Neural progenitor cell (in vitro differentiated cells): ENCODE data around the gene ASIC3. TPM values are rescaled to one million over a fixed set of nuclear protein-coding genes. Genes with fewer than 3 reads are reported as not detected.

ENCODE experiments used
- DNase-seq: peaks from one replicate; pipeline ENCODE4 v3.0.0-alpha.2; 2016; ENCODE audit warnings: low spot score
- H2AFZ ChIP-seq: fragments of 200-600 bp; sonication (generic); replicated peaks from 2 replicates; pipeline ENCODE4 v1.6.1; 2016; ENCODE audit warnings: antibody characterized with exemption
- H3F3A ChIP-seq: fragments of 200-600 bp; sonication (generic); 2 replicates; pipeline ENCODE4 v1.6.1; 2016; ENCODE audit warnings: antibody characterized with exemption, low read depth
- H3K27ac ChIP-seq: fragments of 200-600 bp; sonication (generic); 2 replicates; pipeline ENCODE4 v1.5.1; 2016; ENCODE audit warnings: mild to moderate bottlenecking
- H3K27me3 ChIP-seq: fragments of 200-600 bp; sonication (generic); 2 replicates; pipeline ENCODE4 v1.6.1; 2016; ENCODE audit warnings: mild to moderate bottlenecking, moderate library complexity
- H3K36me3 ChIP-seq: fragments of 200-600 bp; sonication (generic); 2 replicates; pipeline ENCODE4 v1.5.1; 2016
- H3K4me1 ChIP-seq: fragments of 200-600 bp; sonication (generic); 2 replicates; pipeline ENCODE4 v1.6.1; 2016; ENCODE audit warnings: mixed run types
- H3K4me2 ChIP-seq: fragments of 200-600 bp; sonication (generic); 2 replicates; pipeline ENCODE4 v1.6.1; 2016
- H3K4me3 ChIP-seq: fragments of 200-600 bp; sonication (generic); 2 replicates; pipeline ENCODE4 v1.5.1; 2016
- H3K79me2 ChIP-seq: fragments of 200-600 bp; sonication (generic); 2 replicates; pipeline ENCODE4 v1.6.1; 2016; ENCODE audit warnings: low read depth
- H3K9ac ChIP-seq: fragments of 200-600 bp; sonication (generic); 2 replicates; pipeline ENCODE4 v1.6.1; 2016
- H3K9me3 ChIP-seq: fragments of 200-600 bp; sonication (generic); 2 replicates; pipeline ENCODE4 v1.5.1; 2016; ENCODE audit warnings: low read depth
- H4K20me1 ChIP-seq: fragments of 200-600 bp; sonication (generic); 2 replicates; pipeline ENCODE4 v1.6.1; 2016; ENCODE audit warnings: low read depth
- H3K27ac Mint-ChIP-seq: 3 replicates; pipeline ENCODE4 v1.8.0; 2021; ENCODE audit warnings: mixed read lengths
- H3K27me3 Mint-ChIP-seq: 2 replicates; pipeline ENCODE4 v1.8.0; 2022; ENCODE audit warnings: low read depth, mild to moderate bottlenecking, inconsistent platforms, moderate library complexity, mixed read lengths; ENCODE audit not compliant: insufficient read depth
- H3K36me3 Mint-ChIP-seq: 3 replicates; pipeline ENCODE4 v1.8.0; 2021; ENCODE audit warnings: mixed read lengths
- H3K4me1 Mint-ChIP-seq: 3 replicates; pipeline ENCODE4 v1.8.0; 2021; ENCODE audit warnings: mixed read lengths
- H3K4me3 Mint-ChIP-seq: 3 replicates; pipeline ENCODE4 v1.8.0; 2021; ENCODE audit warnings: mild to moderate bottlenecking, moderate library complexity, mixed read lengths
- H3K9me3 Mint-ChIP-seq: 3 replicates; pipeline ENCODE4 v1.8.0; 2020; ENCODE audit warnings: mixed read lengths
- EZH2 ChIP-seq: fragments of 200-600 bp; sonication (generic); IDR thresholded peaks from 2 replicates; pipeline ENCODE4 v1.6.1; 2017; ENCODE audit warnings: antibody characterized with exemption, mild to moderate bottlenecking, moderate library complexity
- EZH2phosphoT487 ChIP-seq: fragments of 200-600 bp; sonication (generic); IDR thresholded peaks from 2 replicates; pipeline ENCODE4 v1.6.1; 2017; ENCODE audit warnings: antibody characterized with exemption
- total RNA-seq: library from RNA; depleted of rRNA; stranded (reverse); fragments of >200 nt; gene quantifications from 2 replicates; pipeline ENCODE4 v1.2.3, GENCODE V29; 2015; ENCODE audit warnings: low replicate concordance
- TF ChIP-seq, protein P1 (sequence below): fragments of 200-600 bp; sonication (generic); IDR thresholded peaks from 2 replicates; pipeline ENCODE4 v1.5.1; 2017; ENCODE audit warnings: antibody characterized with exemption, mild to moderate bottlenecking

Gene ASIC3
- total RNA-seq, 1 donor from 2014 or later, result not detected

- H3K4me1 ChIP-seq, result no peaks in the 10 kb centered on the region
- no peaks in the 10 kb centered on the region for H3F3A ChIP-seq
- DNase-seq, result no peak
- Mint-ChIP-seq H3K27ac (no peak overlapping the region), H3K36me3 (peaks cover 4% of the 10 kb centered on the region), H3K27me3 (peaks cover 2% of the 10 kb centered on the region), H3K4me3 (no peak overlapping the region), H3K4me1 (peaks cover 12% of the 10 kb centered on the region), H3K9me3 (no peaks in the 10 kb centered on the region)
- H2AFZ ChIP-seq, result no peak overlapping the region
- H3K27ac ChIP-seq, result no peak overlapping the region
- no peaks in the 10 kb centered on the region for H4K20me1 ChIP-seq
- H3K9ac ChIP-seq, result no peak overlapping the region
- H3K9me3 ChIP-seq, result no peaks in the 10 kb centered on the region
- no peaks in the 10 kb centered on the region for H3K27me3 ChIP-seq
- no peak for TF ChIP-seq EZH2phosphoT487
- no peak for TF ChIP-seq EZH2
- TF ChIP-seq, protein P1, sequence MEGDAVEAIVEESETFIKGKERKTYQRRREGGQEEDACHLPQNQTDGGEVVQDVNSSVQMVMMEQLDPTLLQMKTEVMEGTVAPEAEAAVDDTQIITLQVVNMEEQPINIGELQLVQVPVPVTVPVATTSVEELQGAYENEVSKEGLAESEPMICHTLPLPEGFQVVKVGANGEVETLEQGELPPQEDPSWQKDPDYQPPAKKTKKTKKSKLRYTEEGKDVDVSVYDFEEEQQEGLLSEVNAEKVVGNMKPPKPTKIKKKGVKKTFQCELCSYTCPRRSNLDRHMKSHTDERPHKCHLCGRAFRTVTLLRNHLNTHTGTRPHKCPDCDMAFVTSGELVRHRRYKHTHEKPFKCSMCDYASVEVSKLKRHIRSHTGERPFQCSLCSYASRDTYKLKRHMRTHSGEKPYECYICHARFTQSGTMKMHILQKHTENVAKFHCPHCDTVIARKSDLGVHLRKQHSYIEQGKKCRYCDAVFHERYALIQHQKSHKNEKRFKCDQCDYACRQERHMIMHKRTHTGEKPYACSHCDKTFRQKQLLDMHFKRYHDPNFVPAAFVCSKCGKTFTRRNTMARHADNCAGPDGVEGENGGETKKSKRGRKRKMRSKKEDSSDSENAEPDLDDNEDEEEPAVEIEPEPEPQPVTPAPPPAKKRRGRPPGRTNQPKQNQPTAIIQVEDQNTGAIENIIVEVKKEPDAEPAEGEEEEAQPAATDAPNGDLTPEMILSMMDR, result no peak
- no peak overlapping the region for H3K4me2 ChIP-seq
- H3K36me3 ChIP-seq, result no peaks in the 10 kb centered on the region
- H3K4me3 ChIP-seq, result no peak overlapping the region
- no peaks in the 10 kb centered on the region for H3K79me2 ChIP-seq
These were observed 13.2 kb upstream of the ASIC3 start for GRCh38 chr7:151035026-151035717.

GRCh38 chr7:151035902-151036301 is 12.4 kb upstream of the ASIC3 start:
- H3K36me3 Mint-ChIP-seq, result peaks cover 4% of the 10 kb centered on the region
- Histone ChIP-seq H3K9ac (no peak overlapping the region), H3K27me3 (no peaks in the 10 kb centered on the region), H3K27ac (no peak overlapping the region), H4K20me1 (no peaks in the 10 kb centered on the region), H3K79me2 (no peaks in the 10 kb centered on the region), H3K36me3 (no peaks in the 10 kb centered on the region), H3K9me3 (no peaks in the 10 kb centered on the region), H2AFZ (no peak overlapping the region), H3K4me2 (no peak overlapping the region), H3K4me3 (no peak overlapping the region), H3K4me1 (no peaks in the 10 kb centered on the region), H3F3A (no peaks in the 10 kb centered on the region)
- no peaks in the 10 kb centered on the region for H3K9me3 Mint-ChIP-seq
- TF ChIP-seq EZH2, result no peak
- no peak for TF ChIP-seq EZH2phosphoT487
- TF ChIP-seq, protein P1, result no peak
- H3K4me1 Mint-ChIP-seq, result peaks cover 12% of the 10 kb centered on the region
- peaks cover 2% of the 10 kb centered on the region for H3K27me3 Mint-ChIP-seq
- no peak overlapping the region for H3K27ac Mint-ChIP-seq
- no peak for DNase-seq
- H3K4me3 Mint-ChIP-seq, result no peak overlapping the region

GRCh38 chr7:151038951-151039849 is 9.1 kb upstream of the ASIC3 start:
- no peak overlapping the region for H3K4me3 ChIP-seq
- H3K27me3 Mint-ChIP-seq, result peaks cover 2% of the 10 kb centered on the region
- H3K4me3 Mint-ChIP-seq, result no peak overlapping the region
- TF ChIP-seq EZH2phosphoT487 (no peak), EZH2 (no peak)
- TF ChIP-seq, protein P1, result no peak
- no peak for DNase-seq
- no peak overlapping the region for H2AFZ ChIP-seq
- H3K9me3 Mint-ChIP-seq, result no peaks in the 10 kb centered on the region
- no peaks in the 10 kb centered on the region for H3K36me3 ChIP-seq
- no peaks in the 10 kb centered on the region for H3K36me3 Mint-ChIP-seq
- no peak overlapping the region for H3K4me2 ChIP-seq
- H4K20me1 ChIP-seq, result no peaks in the 10 kb centered on the region
- H3K27me3 ChIP-seq, result no peaks in the 10 kb centered on the region
- H3K79me2 ChIP-seq, result no peaks in the 10 kb centered on the region
- no peaks in the 10 kb centered on the region for H3K4me1 ChIP-seq
- no peaks in the 10 kb centered on the region for H3K9me3 ChIP-seq
- H3K27ac ChIP-seq, result no peak overlapping the region
- H3F3A ChIP-seq, result no peaks in the 10 kb centered on the region
- H3K4me1 Mint-ChIP-seq, result peaks cover 9% of the 10 kb centered on the region
- peak overlapping the region; percentile 83 for H3K27ac Mint-ChIP-seq
- H3K9ac ChIP-seq, result no peak overlapping the region
